Body of pancreas (tissue), 4 donors: ENCODE data around the gene KIF25. TPM values are rescaled to one million over a fixed set of nuclear protein-coding genes. Genes with fewer than 3 reads are reported as not detected.

Source experiments
- ATAC-seq: fragments of 150-250 bp; one replicate; pipeline ENCODE4 v1.9.1; 2016
- DNase-seq, 4 donors: peaks; one replicate each; pipeline ENCODE4 v3.0.0-alpha.2; 2019
- H3K27ac ChIP-seq, 4 donors: fragments of 200-600 bp; sonication (generic); 1 replicate in 3 of 4; 2 replicates in 1 of 4; pipeline versions ENCODE4 v1.5.1 to v1.6.1; 2016 to 2019; ENCODE audit warnings: mild to moderate bottlenecking in 1 of 4, mixed read lengths in 1 of 4, moderate library complexity in 1 of 4
- H3K27me3 ChIP-seq, 2 donors: fragments of 200-600 bp; sonication (generic); one replicate each; pipeline ENCODE4 v1.6.0; 2016; ENCODE audit warnings: mild to moderate bottlenecking in 1 of 2
- H3K36me3 ChIP-seq, 2 donors: fragments of 200-600 bp; sonication (generic); replicated peaks in 1 of 2; 2 replicates each; pipeline ENCODE4 v1.5.1; 2016; ENCODE audit warnings: low read depth in 2 of 2; ENCODE audit not compliant: insufficient read depth in 1 of 2
- H3K4me1 ChIP-seq: fragments of 200-600 bp; sonication (generic); one replicate; pipeline ENCODE4 v1.6.0; 2016
- H3K4me3 ChIP-seq, 2 donors: fragments of 200-600 bp; sonication (generic); 1 replicate in 1 of 2; 2 replicates in 1 of 2; pipeline ENCODE4 v1.5.1; 2016 to 2019
- H3K9me3 ChIP-seq, 3 donors: fragments of 200-600 bp; sonication (generic); 1 replicate in 2 of 3; 2 replicates in 1 of 3; pipeline ENCODE4 v1.5.1; 2016
- POLR2A ChIP-seq, 3 donors: fragments of 450-650 bp; IDR thresholded peaks; one replicate each; pipeline ENCODE4 v1.6.1; 2016; ENCODE audit warnings: antibody characterized with exemption in 3 of 3, mild to moderate bottlenecking in 2 of 3
- WGBS, 2 donors: methylation state at CpG; one replicate each; pipeline ENCODE4 v1.1.5; 2017; 5-methylcytosine and 5-hydroxymethylcytosine counted together
- intact Hi-C: fragments of 100-400 bp; cut with DNase I; formaldehyde crosslinking; loops from one replicate; pipeline ENCODE4 v1.15.1; 2023
- total RNA-seq, 2 donors: library from RNA; depleted of rRNA; stranded (reverse); fragments of >200 nt; gene quantifications; one replicate each; pipeline ENCODE4 v1.1.0, GENCODE V29; 2016
- TF ChIP-seq, protein P1 (sequence below), 7 experiments: fragments of 450-650 bp in 4 of 7; fragments of 200-600 bp in 3 of 7; sonication (generic) in 3 of 7; IDR thresholded peaks; one replicate each; pipeline ENCODE4 v1.5.1; 2016 to 2019; ENCODE audit warnings: antibody characterized with exemption in 7 of 7

Gene KIF25
- total RNA-seq, 2 donors from 2014 or later, result 1.8 TPM; not detected in 1

DNA sequence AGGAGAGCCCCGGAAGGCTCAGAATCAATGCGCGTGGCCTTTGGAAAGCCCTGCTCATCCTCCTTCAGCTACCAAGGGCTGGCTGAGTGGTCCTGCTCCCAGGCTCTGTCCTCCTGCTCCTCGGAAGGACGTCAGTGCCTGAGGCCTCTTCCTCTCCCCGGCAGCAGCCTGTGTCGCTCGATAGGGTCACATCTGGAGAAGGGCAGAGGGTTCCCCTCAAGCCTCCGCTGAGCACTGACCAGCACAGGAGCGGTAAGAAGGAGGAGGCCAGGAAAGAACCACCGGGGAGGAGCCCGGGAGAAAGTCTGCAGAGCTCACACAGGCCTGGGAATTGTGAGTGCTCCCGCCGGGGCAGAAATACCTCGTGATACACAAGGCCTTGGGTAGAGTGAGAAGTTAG, 21.2 kb downstream of the KIF25 start:
- no peak for ATAC-seq
- no peak overlapping the region for H3K4me3 ChIP-seq
- H3K9me3 ChIP-seq, result no peaks in the 10 kb centered on the region
- no peaks in the 10 kb centered on the region for H3K36me3 ChIP-seq
- intact Hi-C loops, result no loop called here
- H3K4me1 ChIP-seq, result no peaks in the 10 kb centered on the region
- DNase-seq, result no peak
- TF ChIP-seq, protein P1, sequence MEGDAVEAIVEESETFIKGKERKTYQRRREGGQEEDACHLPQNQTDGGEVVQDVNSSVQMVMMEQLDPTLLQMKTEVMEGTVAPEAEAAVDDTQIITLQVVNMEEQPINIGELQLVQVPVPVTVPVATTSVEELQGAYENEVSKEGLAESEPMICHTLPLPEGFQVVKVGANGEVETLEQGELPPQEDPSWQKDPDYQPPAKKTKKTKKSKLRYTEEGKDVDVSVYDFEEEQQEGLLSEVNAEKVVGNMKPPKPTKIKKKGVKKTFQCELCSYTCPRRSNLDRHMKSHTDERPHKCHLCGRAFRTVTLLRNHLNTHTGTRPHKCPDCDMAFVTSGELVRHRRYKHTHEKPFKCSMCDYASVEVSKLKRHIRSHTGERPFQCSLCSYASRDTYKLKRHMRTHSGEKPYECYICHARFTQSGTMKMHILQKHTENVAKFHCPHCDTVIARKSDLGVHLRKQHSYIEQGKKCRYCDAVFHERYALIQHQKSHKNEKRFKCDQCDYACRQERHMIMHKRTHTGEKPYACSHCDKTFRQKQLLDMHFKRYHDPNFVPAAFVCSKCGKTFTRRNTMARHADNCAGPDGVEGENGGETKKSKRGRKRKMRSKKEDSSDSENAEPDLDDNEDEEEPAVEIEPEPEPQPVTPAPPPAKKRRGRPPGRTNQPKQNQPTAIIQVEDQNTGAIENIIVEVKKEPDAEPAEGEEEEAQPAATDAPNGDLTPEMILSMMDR (IDR thresholded peaks at IDR 0.05), result no peak
- TF ChIP-seq POLR2A (IDR thresholded peaks at IDR 0.05), result no peak
- no peak overlapping the region for H3K27ac ChIP-seq
- WGBS, 2 donors, result 77 to 87% methylated on average over 13 to 15 of the region's 15 CpGs
- no peaks in the 10 kb centered on the region for H3K27me3 ChIP-seq

DNA sequence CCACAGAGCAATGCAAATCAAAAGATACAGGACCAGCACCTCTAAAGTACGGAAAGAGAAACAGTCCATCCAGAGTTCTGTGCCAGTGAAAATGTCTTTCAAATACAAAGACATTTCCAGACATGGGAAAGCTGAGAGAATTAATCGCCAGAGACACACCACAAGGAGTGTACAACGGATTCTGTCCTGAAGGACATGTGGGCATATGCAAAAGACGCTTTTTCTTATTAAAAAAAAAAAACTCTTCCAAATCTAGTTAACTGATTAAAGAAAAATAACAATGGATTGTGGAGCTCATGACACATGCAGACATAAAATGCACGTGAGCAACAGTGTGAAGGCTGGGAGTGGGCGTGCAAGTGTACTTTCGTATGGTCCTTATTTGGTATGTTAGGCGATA, 22.8 kb downstream of the KIF25 start:
- Histone ChIP-seq H3K36me3 (no peaks in the 10 kb centered on the region), H3K4me3 (no peak overlapping the region), H3K27me3 (no peaks in the 10 kb centered on the region), H3K9me3 (no peaks in the 10 kb centered on the region), H3K27ac (no peak overlapping the region), H3K4me1 (no peaks in the 10 kb centered on the region)
- intact Hi-C loops, result no loop called here
- no peak for TF ChIP-seq POLR2A (IDR thresholded peaks at IDR 0.05)
- TF ChIP-seq, protein P1 (IDR thresholded peaks at IDR 0.05), result no peak
- ATAC-seq (no peak), DNase-seq (no peak)
- 77 to 83% methylated on average over 8 of the region's 8 CpGs for WGBS, 2 donors

DNA sequence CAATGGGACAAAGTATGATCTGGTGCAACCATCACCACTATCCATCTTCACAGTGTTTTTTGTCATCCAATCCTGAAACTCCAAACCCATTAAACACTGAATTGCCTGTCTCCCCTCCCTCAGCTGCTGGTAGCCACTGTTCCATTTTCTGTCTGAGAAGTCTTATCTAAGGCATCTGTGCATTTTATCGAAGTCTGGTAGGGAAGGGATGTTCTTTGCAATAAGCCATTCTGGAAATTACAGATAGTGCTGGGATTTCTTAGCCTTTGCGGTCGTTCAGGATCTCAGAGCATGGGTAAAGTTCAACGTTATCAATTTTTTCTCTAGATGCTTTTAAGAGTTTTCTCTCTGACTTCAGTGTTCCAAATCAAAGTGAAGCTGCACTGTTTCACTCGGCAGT, 24.1 kb downstream of the KIF25 start:
- WGBS, 2 donors, result 50 to 60% methylated on average over 5 of the region's 5 CpGs

DNA sequence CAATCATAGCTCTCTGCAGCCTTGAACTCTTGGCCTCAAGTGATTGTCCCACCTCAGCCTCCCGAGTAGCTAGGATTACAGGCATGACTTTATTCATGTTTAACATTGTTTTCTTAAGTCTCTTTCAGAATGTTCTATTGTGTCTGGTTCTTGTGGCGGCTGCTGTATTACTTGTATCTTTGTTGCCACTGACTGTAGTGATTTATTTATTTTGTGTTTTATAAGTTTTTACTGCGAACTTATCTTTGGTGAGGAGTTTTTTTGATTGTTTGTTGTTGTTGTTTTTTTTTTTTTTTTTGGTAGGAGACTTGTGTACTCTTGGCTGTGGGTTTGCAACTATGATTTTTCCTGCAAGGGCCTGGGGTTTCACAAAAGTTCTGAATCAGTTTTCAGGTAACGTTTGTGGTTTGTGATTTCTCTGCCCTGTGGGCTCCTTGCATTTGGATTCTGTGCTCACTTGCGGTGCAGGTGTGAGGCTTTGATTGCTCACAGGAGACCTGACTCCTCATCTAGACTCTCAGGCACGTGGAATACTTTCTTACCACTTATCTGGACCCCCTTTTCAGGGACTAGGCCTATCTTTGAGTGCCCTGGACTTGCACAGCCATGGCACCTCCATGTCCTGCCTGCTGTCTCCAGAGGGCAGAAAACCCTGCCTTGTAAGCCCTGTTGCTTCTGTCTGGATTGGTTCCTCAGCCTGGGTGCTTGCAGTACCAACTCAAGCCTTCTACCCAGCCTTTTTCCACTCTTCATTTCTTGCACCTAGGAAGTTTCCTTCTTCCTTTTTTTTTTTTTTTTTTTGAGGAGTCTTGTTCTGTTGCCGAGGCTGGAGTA, 25.2 kb downstream of the KIF25 start:
- Histone ChIP-seq H3K27me3 (no peaks in the 10 kb centered on the region), H3K9me3 (no peaks in the 10 kb centered on the region), H3K36me3 (no peaks in the 10 kb centered on the region), H3K27ac (no peak overlapping the region), H3K4me3 (no peak overlapping the region), H3K4me1 (no peaks in the 10 kb centered on the region)
- TF ChIP-seq, protein P1 (IDR thresholded peaks at IDR 0.05), result no peak
- no peak for TF ChIP-seq POLR2A (IDR thresholded peaks at IDR 0.05)
- 75 to 78% methylated on average over 7 of the region's 7 CpGs for WGBS, 2 donors
- intact Hi-C loops, result no loop called here
- ATAC-seq (no peak), DNase-seq (no peak)

More for the DNA sequence above, 24.1 kb downstream of the KIF25 start:
- no peak for TF ChIP-seq POLR2A (IDR thresholded peaks at IDR 0.05)
- TF ChIP-seq, protein P1 (IDR thresholded peaks at IDR 0.05), result no peak
- ATAC-seq (no peak), DNase-seq (no peak)
- H3K9me3 ChIP-seq, result no peaks in the 10 kb centered on the region
- no peaks in the 10 kb centered on the region for H3K36me3 ChIP-seq
- no peak overlapping the region for H3K4me3 ChIP-seq
- H3K4me1 ChIP-seq, result no peaks in the 10 kb centered on the region
- H3K27ac ChIP-seq, result no peak overlapping the region
- intact Hi-C loops, result no loop called here
- H3K27me3 ChIP-seq, result no peaks in the 10 kb centered on the region
